A172 (cell line): ENCODE data around the gene TAS2R20. TPM values are rescaled to one million over a fixed set of nuclear protein-coding genes. Genes with fewer than 3 reads are reported as not detected.

Source experiments
- DNase-seq: peaks from one replicate; pipeline ENCODE4 v3.0.0-alpha.2; 2015; ENCODE audit warnings: low spot score
- total RNA-seq: library from RNA; depleted of rRNA; stranded (reverse); fragments of >200 nt; shearing (Covaris generic); gene quantifications from 2 replicates; pipeline ENCODE4 v1.2.3, GENCODE V29; 2014; rRNA removed

The TAS2R20 gene
- total RNA-seq, 1 experiment from 2014 or later = 0.79 TPM

GRCh38 chr12:10959804-10960203 lies 38.3 kb downstream of the TAS2R20 start:
- no peak for DNase-seq

GRCh38 chr12:10957741-10958140 lies 40.4 kb downstream of the TAS2R20 start:
- DNase-seq = no peak

GRCh38 chr12:10956085-10956484 lies 42.0 kb downstream of the TAS2R20 start:
- DNase-seq = no peak

- no peak for DNase-seq
These were observed 45.5 kb downstream of the TAS2R20 start for GRCh38 chr12:10952645-10953044.

Other genes starting within 250 kb of the TAS2R20 start
- not detected in 2 replicates for gene TAS2R7, start 195.7 kb downstream of the TAS2R20 start, total RNA-seq
- gene TAS2R8, start 191.0 kb downstream of the TAS2R20 start, total RNA-seq = not detected in 2 replicates
- gene TAS2R9, start 188.1 kb downstream of the TAS2R20 start, total RNA-seq = not detected in 2 replicates
- gene TAS2R10, start 171.9 kb downstream of the TAS2R20 start, total RNA-seq = not detected in 2 replicates
- gene PRR4, start 148.8 kb downstream of the TAS2R20 start, total RNA-seq = 0.28 TPM in 1 of 2 replicates, not detected in the other
- 0.57 and 9.3 TPM in 2 replicates for gene PRH1, start 114.0 kb downstream of the TAS2R20 start, total RNA-seq
- 0.36 TPM in 1 of 2 replicates, not detected in the other for gene TAS2R13, start 88.7 kb downstream of the TAS2R20 start, total RNA-seq
- not detected in 2 replicates for gene PRH2, start 69.1 kb downstream of the TAS2R20 start, total RNA-seq
- gene TAS2R14, start 59.0 kb downstream of the TAS2R20 start, total RNA-seq = 1.2 and 1.7 TPM in 2 replicates
- gene TAS2R50, start 11.4 kb downstream of the TAS2R20 start, total RNA-seq = not detected in 2 replicates
- 0.12 and 1.3 TPM in 2 replicates for gene TAS2R19, start 24.3 kb upstream of the TAS2R20 start, total RNA-seq
- 1.1 and 2.5 TPM in 2 replicates for gene TAS2R31, start 33.1 kb upstream of the TAS2R20 start, total RNA-seq
- gene TAS2R46, start 64.0 kb upstream of the TAS2R20 start, total RNA-seq = 0.60 TPM in 1 of 2 replicates, not detected in the other
- not detected in 2 replicates for gene TAS2R43, start 94.0 kb upstream of the TAS2R20 start, total RNA-seq
- 0.05 and 0.48 TPM in 2 replicates for gene TAS2R30, start 136.3 kb upstream of the TAS2R20 start, total RNA-seq
- 5.2 and 8.0 TPM in 2 replicates for gene SMIM10L1, start 172.9 kb upstream of the TAS2R20 start, total RNA-seq
- gene TAS2R42, start 188.6 kb upstream of the TAS2R20 start, total RNA-seq = not detected in 2 replicates